H9 (cell line): Measurements from ENCODE around the gene ZBTB20. TPM values are rescaled to one million over a fixed set of nuclear protein-coding genes. Genes with fewer than 3 reads are reported as not detected.

Experiments
- DNase-seq: peaks from one replicate; pipeline ENCODE4 v3.0.0-alpha.2; 2017
- H2AFZ ChIP-seq: one replicate; pipeline ENCODE4 v1.6.1; 2013; ENCODE audit warnings: mild to moderate bottlenecking, low read length, control low read depth, moderate library complexity
- H2AK5ac ChIP-seq: 2 replicates; pipeline ENCODE4 v1.6.1; 2013; ENCODE audit warnings: low read length, control low read depth, mixed read lengths; ENCODE audit not compliant: insufficient read length
- H2BK120ac ChIP-seq: one replicate; pipeline ENCODE4 v1.6.1; 2013; ENCODE audit warnings: low read depth, mild to moderate bottlenecking, low read length, control low read depth, inconsistent platforms; ENCODE audit not compliant: poor library complexity, severe bottlenecking
- H2BK12ac ChIP-seq: 2 replicates; pipeline ENCODE4 v1.6.1; 2013; ENCODE audit warnings: low read length, control low read depth, mixed read lengths, low read depth; ENCODE audit not compliant: insufficient read length
- H2BK15ac ChIP-seq: 2 replicates; pipeline ENCODE4 v1.6.1; 2013; ENCODE audit warnings: low read depth, low read length, control low read depth
- H2BK20ac ChIP-seq: one replicate; pipeline ENCODE4 v1.6.1; 2013; ENCODE audit warnings: low read depth, mild to moderate bottlenecking, low read length, control low read depth, inconsistent platforms; ENCODE audit not compliant: poor library complexity, severe bottlenecking
- H2BK5ac ChIP-seq: 2 replicates; pipeline ENCODE4 v1.6.1; 2013; ENCODE audit warnings: low read length, control low read depth, mixed read lengths; ENCODE audit not compliant: insufficient read length
- H3K14ac ChIP-seq: 2 replicates; pipeline ENCODE4 v1.6.1; 2013; ENCODE audit warnings: low read length, control low read depth; ENCODE audit not compliant: insufficient read depth
- H3K18ac ChIP-seq: 2 replicates; pipeline ENCODE4 v1.6.1; 2013; ENCODE audit warnings: low read depth, mild to moderate bottlenecking, mixed read lengths, low read length, control low read depth; ENCODE audit not compliant: insufficient read length
- H3K23ac ChIP-seq: 2 replicates; pipeline ENCODE4 v1.6.1; 2013; ENCODE audit warnings: low read length, control low read depth, mixed read lengths, low read depth; ENCODE audit not compliant: insufficient read length
- H3K23me2 ChIP-seq: 2 replicates; pipeline ENCODE4 v1.6.1; 2013; ENCODE audit warnings: low read depth, mild to moderate bottlenecking, mixed read lengths, low read length, control low read depth; ENCODE audit not compliant: insufficient read length, poor library complexity, severe bottlenecking
- H3K27ac ChIP-seq: 2 replicates; pipeline ENCODE4 v1.5.1; 2013; ENCODE audit warnings: low read length, control low read depth, mixed read lengths, low read depth; ENCODE audit not compliant: insufficient read length
- H3K27me3 ChIP-seq: 2 replicates; pipeline ENCODE4 v1.6.1; 2013; ENCODE audit warnings: low read length, control low read depth, inconsistent platforms; ENCODE audit not compliant: insufficient read depth
- H3K4ac ChIP-seq: 2 replicates; pipeline ENCODE4 v1.6.1; 2013; ENCODE audit warnings: low read depth, mild to moderate bottlenecking, control low read depth, inconsistent platforms, low read length, moderate library complexity
- H3K4me1 ChIP-seq: 2 replicates; pipeline ENCODE4 v1.6.1; 2013; ENCODE audit warnings: low read length, control low read depth, inconsistent platforms; ENCODE audit not compliant: insufficient read depth
- H3K4me2 ChIP-seq: 2 replicates; pipeline ENCODE4 v1.6.1; 2013; ENCODE audit warnings: low read length, control low read depth, mixed read lengths; ENCODE audit not compliant: insufficient read length, insufficient read depth
- H3K56ac ChIP-seq: 2 replicates; pipeline ENCODE4 v1.6.1; 2013; ENCODE audit warnings: low read depth, mild to moderate bottlenecking, mixed read lengths, low read length, control low read depth; ENCODE audit not compliant: insufficient read length
- H3K79me1 ChIP-seq: 2 replicates; pipeline ENCODE4 v1.6.1; 2013; ENCODE audit warnings: low read depth, mild to moderate bottlenecking, moderate library complexity, low read length, control low read depth, inconsistent platforms; ENCODE audit not compliant: insufficient read depth, poor library complexity, severe bottlenecking
- H3K79me2 ChIP-seq: 2 replicates; pipeline ENCODE4 v1.6.1; 2013; ENCODE audit warnings: low read length, control low read depth, inconsistent platforms; ENCODE audit not compliant: insufficient read depth
- H3K9ac ChIP-seq: 2 replicates; pipeline ENCODE4 v1.6.1; 2013; ENCODE audit warnings: low read length, control low read depth, mixed read lengths; ENCODE audit not compliant: insufficient read length; ENCODE audit errors: extremely low read depth
- H3K9me3 ChIP-seq: one replicate; pipeline ENCODE4 v1.6.1; 2013; ENCODE audit warnings: low read depth, low read length, inconsistent platforms; ENCODE audit not compliant: control insufficient read depth
- H3T11ph ChIP-seq: one replicate; pipeline ENCODE4 v1.6.1; 2013; ENCODE audit warnings: mild to moderate bottlenecking, low read length, control low read depth, inconsistent platforms
- H4K20me1 ChIP-seq: one replicate; pipeline ENCODE4 v1.6.1; 2013; ENCODE audit not compliant: control insufficient read depth, insufficient read length, insufficient read depth
- H4K5ac ChIP-seq: 2 replicates; pipeline ENCODE4 v1.6.1; 2013; ENCODE audit warnings: low read depth, mild to moderate bottlenecking, mixed read lengths, low read length, control low read depth; ENCODE audit not compliant: insufficient read length
- H4K8ac ChIP-seq: replicated peaks from 2 replicates; pipeline ENCODE4 v1.6.1; 2013; ENCODE audit warnings: low read length, control low read depth, mixed read lengths, low read depth; ENCODE audit not compliant: insufficient read length
- H4K91ac ChIP-seq: 2 replicates; pipeline ENCODE4 v1.6.1; 2013; ENCODE audit warnings: low read depth, mild to moderate bottlenecking, moderate library complexity, mixed read lengths, low read length, control low read depth; ENCODE audit not compliant: insufficient read length
- H3K27ac Mint-ChIP-seq, 3 experiments: 2 replicates in 2 of 3; 3 replicates in 1 of 3; pipeline ENCODE4 v1.8.0; 2020 to 2021; ENCODE audit warnings: mixed read lengths in 3 of 3, mild to moderate bottlenecking in 1 of 3, moderate library complexity in 1 of 3
- H3K27me3 Mint-ChIP-seq: 2 replicates; pipeline ENCODE4 v1.8.0; 2021; ENCODE audit warnings: low read depth, mild to moderate bottlenecking, moderate library complexity, mixed read lengths
- H3K36me3 Mint-ChIP-seq, 3 experiments: 2 replicates in 2 of 3; 3 replicates in 1 of 3; pipeline ENCODE4 v1.8.0; 2020 to 2021; ENCODE audit warnings: low read depth in 3 of 3, mixed read lengths in 3 of 3; ENCODE audit not compliant: insufficient read depth in 1 of 3
- H3K4me1 Mint-ChIP-seq, 2 experiments: 2 replicates each; pipeline ENCODE4 v1.8.0; 2020; ENCODE audit warnings: mixed read lengths in 2 of 2
- H3K4me3 Mint-ChIP-seq, 2 experiments: 2 replicates in 1 of 2; 3 replicates in 1 of 2; pipeline ENCODE4 v1.8.0; 2020 to 2021; ENCODE audit warnings: mild to moderate bottlenecking in 2 of 2, mixed read lengths in 2 of 2, moderate library complexity in 1 of 2
- H3K9me3 Mint-ChIP-seq, 2 experiments: 2 replicates in 1 of 2; 3 replicates in 1 of 2; pipeline ENCODE4 v1.8.0; 2020; ENCODE audit warnings: mild to moderate bottlenecking in 2 of 2, mixed read lengths in 2 of 2, moderate library complexity in 1 of 2
- CTCF ChIP-seq: fragments of 200-600 bp; sonication (generic); conservative IDR thresholded peaks from 3 replicates; pipeline ENCODE4 v1.8.0; 2021; ENCODE audit warnings: antibody characterized with exemption, mild to moderate bottlenecking
- WGBS: extraction: QIAGEN DNeasy Blood & Tissue Kit; methylation state at CpG from one replicate; pipeline ENCODE4 v1.1.7; 2013; ENCODE audit warnings: missing lambda C conversion rate, low lambda C conversion rate, mixed read lengths; ENCODE audit not compliant: insufficient read length; ENCODE audit errors: extremely low coverage; 5-methylcytosine and 5-hydroxymethylcytosine counted together
- total RNA-seq: library from RNA; stranded (reverse); gene quantifications from 2 replicates; pipeline ENCODE4 v1.2.1, GENCODE V29; 2021

Gene ZBTB20
- total RNA-seq, 1 experiment from 2014 or later = 0.70 TPM

- no peak overlapping the region for H3K4me3 Mint-ChIP-seq
- no peak overlapping the region for H3K18ac ChIP-seq
- no peaks in the 10 kb centered on the region for H3K79me1 ChIP-seq
- no peak overlapping the region for H2BK12ac ChIP-seq
- no peak overlapping the region for H3K4me2 ChIP-seq
- H3K14ac ChIP-seq = no peak overlapping the region
- H3K27ac ChIP-seq = no peak overlapping the region
- H3K27me3 ChIP-seq = no peaks in the 10 kb centered on the region
- TF ChIP-seq CTCF = no peak
- no peak overlapping the region for H2BK20ac ChIP-seq
- H3K4me1 Mint-ChIP-seq = peaks cover 0 to 3% of the 10 kb centered on the region in 2 experiments; a peak in 1 of 4 replicates
- no peak overlapping the region for H2AK5ac ChIP-seq
- no peak overlapping the region for H3K23ac ChIP-seq
- no peak overlapping the region for H2BK15ac ChIP-seq
- no peak overlapping the region for H4K8ac ChIP-seq
- H3K9me3 Mint-ChIP-seq = no peaks in the 10 kb centered on the region
- no peak overlapping the region for H2BK5ac ChIP-seq
- H4K91ac ChIP-seq = no peak overlapping the region
- H3K4me1 ChIP-seq = no peaks in the 10 kb centered on the region
- H3K27me3 Mint-ChIP-seq = no peaks in the 10 kb centered on the region
- no peak overlapping the region for H3T11ph ChIP-seq
- H3K36me3 Mint-ChIP-seq = no peaks in the 10 kb centered on the region; a peak in 1 of 7 replicates
- H3K9ac ChIP-seq = no peak overlapping the region
- H3K4ac ChIP-seq = no peak overlapping the region
- no peaks in the 10 kb centered on the region for H4K20me1 ChIP-seq
- DNase-seq = no peak
- H3K56ac ChIP-seq = no peak overlapping the region
- H3K9me3 ChIP-seq = no peaks in the 10 kb centered on the region
- H2BK120ac ChIP-seq = no peak overlapping the region
- H4K5ac ChIP-seq = no peak overlapping the region
- WGBS = no CpG with 5 or more reads among the region's 3 CpGs
- H3K23me2 ChIP-seq = no peaks in the 10 kb centered on the region
- H3K27ac Mint-ChIP-seq = peak overlapping the region in 1 of 3 experiments; percentile 34; a peak in 1 of 7 replicates
- no peak overlapping the region for H2AFZ ChIP-seq
- no peaks in the 10 kb centered on the region for H3K79me2 ChIP-seq
Observed at GRCh38 chr3:114721209-114721608, 425.9 kb downstream of the ZBTB20 start.
